GM21723 (cell line): Measurements from ENCODE around the gene PARD6G.
A peak's percentile ranks its signal among the peaks of the same experiment; 100 is the strongest.

Experiments used
- ATAC-seq: cut with Tn5 transposase; IDR thresholded peaks from one replicate; pipeline ENCODE4 v1.9.1; 2021; ENCODE audit warnings: mild to moderate bottlenecking, moderate library complexity; ENCODE audit not compliant: unreplicated experiment

The PARD6G gene

DNA sequence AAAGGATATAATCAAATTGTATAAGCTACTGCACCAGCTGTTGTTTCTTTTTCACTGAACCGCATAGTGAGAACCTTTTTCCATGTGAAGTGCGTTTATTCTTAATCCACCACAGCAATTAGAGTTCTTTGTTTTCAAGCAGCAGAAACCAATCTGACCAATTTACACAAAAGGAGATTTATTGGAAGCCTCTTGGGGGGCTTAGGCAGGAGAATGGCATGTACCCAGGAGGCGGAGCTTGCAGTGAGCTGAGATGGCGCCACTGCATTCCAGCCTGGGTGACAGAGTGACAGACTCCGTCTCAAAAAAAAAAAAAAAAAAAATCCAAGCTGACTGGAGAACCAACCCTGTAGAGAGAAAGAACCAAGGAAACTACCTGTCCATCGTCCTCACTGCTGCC is 128.2 kb downstream of the PARD6G start:
- ATAC-seq: no peak

DNA sequence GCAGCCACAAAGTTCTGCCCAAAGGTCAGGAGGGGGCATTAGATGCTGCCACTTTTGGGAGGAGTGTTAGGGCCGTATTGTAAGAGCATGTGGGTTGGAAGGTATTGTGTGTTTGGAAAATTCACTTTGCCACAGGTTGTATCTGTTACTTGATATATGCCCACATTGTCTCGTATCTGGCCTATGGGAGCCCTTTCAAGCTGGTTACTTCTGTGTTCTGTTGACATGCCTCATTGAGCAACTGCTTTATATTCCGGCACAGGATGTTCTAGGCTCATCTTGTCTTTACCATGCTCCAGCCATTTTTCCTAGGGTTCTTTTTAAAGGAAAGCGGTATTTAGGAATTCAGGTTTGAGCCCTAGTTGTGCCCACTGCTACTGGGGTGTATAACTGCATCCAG is 132.3 kb downstream of the PARD6G start:
- ATAC-seq: no peak

- ATAC-seq: no peak
Observed at GRCh38 chr18:80112624-80113248, 134.6 kb downstream of the PARD6G start.

- ATAC-seq: peak; percentile 33
Observed at GRCh38 chr18:80109676-80110078, 137.6 kb downstream of the PARD6G start.

- peak; percentile 67 for ATAC-seq
Observed at GRCh38 chr18:80108739-80109675, 138.3 kb downstream of the PARD6G start, which contains the start of gene ADNP2. TSS of gene ADNP2 (plus strand) at chr18:80109262. CDS start at chr18:80117543, 8,281 bp downstream.

GRCh38 chr18:80108121-80108536 is 139.2 kb downstream of the PARD6G start:
- ATAC-seq: no peak

GRCh38 chr18:80107426-80107825 is 139.9 kb downstream of the PARD6G start:
- ATAC-seq: no peak
